HEK293 (cell line): ENCODE data around the gene MRPL34.

ENCODE experiments used
- EGR2 ChIP-seq: fragments of 450-650 bp; formaldehyde crosslinking; IDR thresholded peaks from 2 replicates; pipeline ENCODE4 v1.5.1; 2016; ENCODE audit warnings: low read depth, missing biosample characterization, missing genetic modification characterization
- GFI1B ChIP-seq: fragments of 450-650 bp; formaldehyde crosslinking; IDR thresholded peaks from 2 replicates; pipeline ENCODE4 v1.5.1; 2016; ENCODE audit warnings: missing biosample characterization, missing genetic modification characterization
- HOXD13 ChIP-seq: sonication (generic); formaldehyde crosslinking; IDR thresholded peaks from 2 replicates; pipeline ENCODE4 v1.8.0; 2022; ENCODE audit warnings: missing genetic modification reagents, borderline replicate concordance
- SETDB1 ChIP-seq: IDR thresholded peaks from one replicate; pipeline ENCODE4 v1.6.1; 2017; ENCODE audit warnings: mild to moderate bottlenecking, low read length, moderate library complexity, mixed read lengths; ENCODE audit not compliant: insufficient read length
- SP2 ChIP-seq: fragments of 450-650 bp; formaldehyde crosslinking; IDR thresholded peaks from 2 replicates; pipeline ENCODE4 v1.5.1; 2016; ENCODE audit warnings: missing biosample characterization, missing genetic modification characterization
- ZBTB20 ChIP-seq: fragments of 450-650 bp; formaldehyde crosslinking; IDR thresholded peaks from 2 replicates; pipeline ENCODE4 v1.5.1; 2016; ENCODE audit warnings: missing biosample characterization, missing genetic modification characterization
- ZNF121 ChIP-seq: fragments of 450-650 bp; formaldehyde crosslinking; IDR thresholded peaks from 2 replicates; pipeline ENCODE4 v1.5.1; 2016; ENCODE audit warnings: missing biosample characterization, missing genetic modification characterization
- ZNF133 ChIP-seq: fragments of 450-650 bp; formaldehyde crosslinking; IDR thresholded peaks from 2 replicates; pipeline ENCODE4 v1.5.1; 2016; ENCODE audit warnings: missing biosample characterization, missing genetic modification characterization
- ZNF138 ChIP-seq: fragments of 450-650 bp; formaldehyde crosslinking; IDR thresholded peaks from 2 replicates; pipeline ENCODE4 v1.5.1; 2016; ENCODE audit warnings: missing biosample characterization, missing genetic modification characterization, borderline replicate concordance
- ZNF223 ChIP-seq: fragments of 450-650 bp; formaldehyde crosslinking; IDR thresholded peaks from 2 replicates; pipeline ENCODE4 v1.5.1; 2016; ENCODE audit warnings: missing biosample characterization, missing genetic modification characterization
- ZNF23 ChIP-seq: fragments of 450-650 bp; formaldehyde crosslinking; IDR thresholded peaks from 2 replicates; pipeline ENCODE4 v1.5.1; 2016; ENCODE audit warnings: missing biosample characterization, missing genetic modification characterization, borderline replicate concordance
- ZNF266 ChIP-seq: fragments of 450-650 bp; formaldehyde crosslinking; IDR thresholded peaks from 2 replicates; pipeline ENCODE4 v1.5.1; 2016; ENCODE audit warnings: missing biosample characterization, missing genetic modification characterization, low read depth
- ZNF292 ChIP-seq: fragments of 450-650 bp; formaldehyde crosslinking; IDR thresholded peaks from 2 replicates; pipeline ENCODE4 v1.5.1; 2016; ENCODE audit warnings: low read depth, missing biosample characterization, missing genetic modification characterization, borderline replicate concordance
- ZNF324 ChIP-seq: fragments of 450-650 bp; formaldehyde crosslinking; IDR thresholded peaks from 2 replicates; pipeline ENCODE4 v1.5.1; 2016; ENCODE audit warnings: missing biosample characterization, missing genetic modification characterization
- ZNF366 ChIP-seq: fragments of 450-650 bp; formaldehyde crosslinking; conservative IDR thresholded peaks from 2 replicates; pipeline ENCODE4 v1.5.1; 2016; ENCODE audit warnings: missing biosample characterization, missing genetic modification characterization
- ZNF37A ChIP-seq: fragments of 450-650 bp; IDR thresholded peaks from 2 replicates; pipeline ENCODE4 v1.5.1; 2018; ENCODE audit warnings: missing biosample characterization, missing genetic modification characterization
- ZNF391 ChIP-seq: fragments of 450-650 bp; formaldehyde crosslinking; IDR thresholded peaks from 2 replicates; pipeline ENCODE4 v1.5.1; 2016; ENCODE audit warnings: low read depth, missing biosample characterization, missing genetic modification characterization, borderline replicate concordance
- ZNF416 ChIP-seq: fragments of 450-650 bp; formaldehyde crosslinking; IDR thresholded peaks from 2 replicates; pipeline ENCODE4 v1.5.1; 2016; ENCODE audit warnings: missing biosample characterization, missing genetic modification characterization
- ZNF423 ChIP-seq: fragments of 450-650 bp; formaldehyde crosslinking; IDR thresholded peaks from 2 replicates; pipeline ENCODE4 v1.5.1; 2016; ENCODE audit warnings: missing biosample characterization, missing genetic modification characterization
- ZNF544 ChIP-seq: fragments of 450-650 bp; formaldehyde crosslinking; IDR thresholded peaks from 2 replicates; pipeline ENCODE4 v1.5.0; 2017; ENCODE audit warnings: missing biosample characterization, missing genetic modification characterization
- ZNF571 ChIP-seq: fragments of 450-650 bp; formaldehyde crosslinking; IDR thresholded peaks from 2 replicates; pipeline ENCODE4 v1.5.0; 2017; ENCODE audit warnings: missing biosample characterization, missing genetic modification characterization
- ZNF624 ChIP-seq: fragments of 450-650 bp; formaldehyde crosslinking; IDR thresholded peaks from 2 replicates; pipeline ENCODE4 v1.5.1; 2017; ENCODE audit warnings: missing biosample characterization, missing genetic modification characterization
- ZNF76 ChIP-seq: fragments of 450-650 bp; formaldehyde crosslinking; IDR thresholded peaks from 2 replicates; pipeline ENCODE4; 2016; ENCODE audit warnings: low read depth, missing biosample characterization, missing genetic modification characterization, borderline replicate concordance
- ZNF776 ChIP-seq: fragments of 450-650 bp; formaldehyde crosslinking; IDR thresholded peaks from 2 replicates; pipeline ENCODE4 v1.5.0; 2017; ENCODE audit warnings: missing biosample characterization, missing genetic modification characterization, borderline replicate concordance
- TF ChIP-seq, protein P1 (sequence below): fragments of 450-650 bp; formaldehyde crosslinking; IDR thresholded peaks from 2 replicates; pipeline ENCODE4 v1.5.1; 2016; ENCODE audit warnings: missing biosample characterization, missing genetic modification characterization
- TF ChIP-seq, protein P2 (sequence below): fragments of 450-650 bp; formaldehyde crosslinking; IDR thresholded peaks from 2 replicates; pipeline ENCODE4 v1.5.1; 2017; ENCODE audit warnings: missing biosample characterization, missing genetic modification characterization
- TF ChIP-seq, protein P3 (sequence below): fragments of 450-650 bp; formaldehyde crosslinking; IDR thresholded peaks from 2 replicates; pipeline ENCODE4 v1.5.1; 2016; ENCODE audit warnings: missing biosample characterization, missing genetic modification characterization
- TF ChIP-seq, protein P4 (sequence below): fragments of 450-650 bp; formaldehyde crosslinking; IDR thresholded peaks from 2 replicates; pipeline ENCODE4 v1.5.1; 2016; ENCODE audit warnings: missing biosample characterization, missing genetic modification characterization
- TF ChIP-seq, protein P5 (sequence below): sonication (generic); formaldehyde crosslinking; IDR thresholded peaks from 2 replicates; pipeline ENCODE4 v1.8.1; 2022; ENCODE audit warnings: mild to moderate bottlenecking, moderate library complexity, missing genetic modification reagents
- TF ChIP-seq, protein P6 (sequence below): fragments of 450-650 bp; formaldehyde crosslinking; IDR thresholded peaks from 2 replicates; pipeline ENCODE4; 2016; ENCODE audit warnings: missing biosample characterization, missing genetic modification characterization

Gene MRPL34

DNA sequence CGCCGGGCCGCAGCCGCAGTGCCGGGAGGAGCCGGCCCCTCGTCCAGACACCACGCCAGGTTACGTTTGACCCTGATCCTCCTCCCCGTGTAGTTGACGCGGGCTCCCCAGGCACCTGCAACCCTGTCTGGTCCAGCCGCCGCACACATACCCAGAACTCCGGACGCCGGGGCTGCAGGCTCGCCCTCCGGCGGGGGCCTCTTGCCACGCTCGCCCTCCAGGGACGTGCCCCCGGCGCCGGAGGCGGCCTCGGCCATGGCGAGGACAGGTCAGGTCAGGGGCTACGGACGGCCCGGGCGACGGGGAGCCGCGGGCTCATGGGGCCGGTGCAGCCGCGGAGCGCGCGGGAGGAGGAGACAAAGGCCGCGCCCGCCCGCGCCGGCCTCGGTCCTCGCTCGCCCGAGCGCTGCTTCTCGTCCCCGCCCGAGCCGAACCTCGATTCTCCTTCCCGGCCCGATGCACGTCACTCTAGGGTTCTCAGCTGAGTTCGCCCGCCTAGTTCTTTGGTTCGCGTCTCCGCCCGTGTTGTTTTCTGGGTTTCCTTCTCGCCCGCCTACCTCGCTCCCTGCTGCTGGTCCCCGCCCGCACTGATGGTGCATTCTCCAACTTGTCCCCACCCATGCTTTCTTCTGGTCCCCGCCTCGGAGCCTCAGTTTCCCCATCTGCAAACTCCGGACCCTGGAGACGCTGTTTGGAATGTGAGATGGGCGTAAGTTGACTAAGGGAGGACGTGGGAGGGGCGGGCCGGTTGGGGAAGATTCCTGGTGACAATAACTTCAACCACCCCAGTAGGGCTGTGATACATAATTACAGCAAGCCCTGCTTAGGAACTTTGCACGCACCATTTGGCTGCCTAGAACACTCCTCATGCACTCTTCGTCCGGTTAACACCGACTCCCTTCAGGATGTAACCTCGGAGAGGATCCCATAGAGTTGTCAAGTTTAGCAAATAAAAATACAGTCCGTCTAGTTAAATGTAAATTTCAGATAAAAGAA is 29.0 kb downstream of the MRPL34 start, which contains the start of gene ANO8 (continued):
- TF ChIP-seq ZNF416 (tag by site-specific recombination) (peak; percentile 89), SETDB1 (no peak), ZNF391 (tag by site-specific recombination) (peak; percentile 99), ZNF776 (peak; percentile 86; the same call in 1 of the 2 replicates), ZNF423 (no peak), ZNF223 (tag by site-specific recombination) (peak; percentile 87; the same call in 1 of the 2 replicates), ZNF544 (tag by site-specific recombination) (no peak), GFI1B (tag by site-specific recombination) (no peak; the same call in 1 of the 2 replicates), EGR2 (tag by site-specific recombination) (peak; percentile 90), ZNF324 (tag by site-specific recombination) (peak; percentile 99), ZNF133 (tag by site-specific recombination) (peak; percentile 43), ZBTB20 (tag by site-specific recombination) (peak; percentile 76), ZNF292 (tag by site-specific recombination) (no peak), ZNF266 (no peak), ZNF23 (tag by site-specific recombination) (peak; percentile 75; the same call in 1 of the 2 replicates), ZNF366 (tag by site-specific recombination) (peak; percentile 80), ZNF121 (tag by site-specific recombination) (peak; percentile 48; the same call in 1 of the 2 replicates), HOXD13 (CRISPR knock-in tag) (no peak), ZNF571 (tag by site-specific recombination) (no peak), ZNF37A (peak; percentile 67), ZNF138 (tag by site-specific recombination) (no peak), SP2 (tag by site-specific recombination) (peak; percentile 87), ZNF624 (no peak; the same call in 1 of the 2 replicates), ZNF76 (peak; percentile 87)
- TF ChIP-seq, protein P1, sequence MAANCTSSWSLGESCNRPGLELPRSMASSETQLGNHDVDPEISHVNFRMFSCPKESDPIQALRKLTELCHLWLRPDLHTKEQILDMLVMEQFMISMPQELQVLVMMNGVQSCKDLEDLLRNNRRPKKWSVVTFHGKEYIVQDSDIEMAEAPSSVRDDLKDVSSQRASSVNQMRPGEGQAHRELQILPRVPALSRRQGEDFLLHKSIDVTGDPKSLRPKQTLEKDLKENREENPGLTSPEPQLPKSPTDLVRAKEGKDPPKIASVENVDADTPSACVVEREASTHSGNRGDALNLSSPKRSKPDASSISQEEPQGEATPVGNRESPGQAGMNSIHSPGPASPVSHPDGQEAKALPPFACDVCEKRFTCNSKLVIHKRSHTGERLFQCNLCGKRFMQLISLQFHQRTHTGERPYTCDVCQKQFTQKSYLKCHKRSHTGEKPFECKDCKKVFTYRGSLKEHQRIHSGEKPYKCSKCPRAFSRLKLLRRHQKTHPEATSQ (tag by site-specific recombination), result peak; percentile 99
- TF ChIP-seq, protein P2, sequence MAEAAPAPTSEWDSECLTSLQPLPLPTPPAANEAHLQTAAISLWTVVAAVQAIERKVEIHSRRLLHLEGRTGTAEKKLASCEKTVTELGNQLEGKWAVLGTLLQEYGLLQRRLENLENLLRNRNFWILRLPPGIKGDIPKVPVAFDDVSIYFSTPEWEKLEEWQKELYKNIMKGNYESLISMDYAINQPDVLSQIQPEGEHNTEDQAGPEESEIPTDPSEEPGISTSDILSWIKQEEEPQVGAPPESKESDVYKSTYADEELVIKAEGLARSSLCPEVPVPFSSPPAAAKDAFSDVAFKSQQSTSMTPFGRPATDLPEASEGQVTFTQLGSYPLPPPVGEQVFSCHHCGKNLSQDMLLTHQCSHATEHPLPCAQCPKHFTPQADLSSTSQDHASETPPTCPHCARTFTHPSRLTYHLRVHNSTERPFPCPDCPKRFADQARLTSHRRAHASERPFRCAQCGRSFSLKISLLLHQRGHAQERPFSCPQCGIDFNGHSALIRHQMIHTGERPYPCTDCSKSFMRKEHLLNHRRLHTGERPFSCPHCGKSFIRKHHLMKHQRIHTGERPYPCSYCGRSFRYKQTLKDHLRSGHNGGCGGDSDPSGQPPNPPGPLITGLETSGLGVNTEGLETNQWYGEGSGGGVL (tag by site-specific recombination), result peak; percentile 90
- TF ChIP-seq, protein P3, sequence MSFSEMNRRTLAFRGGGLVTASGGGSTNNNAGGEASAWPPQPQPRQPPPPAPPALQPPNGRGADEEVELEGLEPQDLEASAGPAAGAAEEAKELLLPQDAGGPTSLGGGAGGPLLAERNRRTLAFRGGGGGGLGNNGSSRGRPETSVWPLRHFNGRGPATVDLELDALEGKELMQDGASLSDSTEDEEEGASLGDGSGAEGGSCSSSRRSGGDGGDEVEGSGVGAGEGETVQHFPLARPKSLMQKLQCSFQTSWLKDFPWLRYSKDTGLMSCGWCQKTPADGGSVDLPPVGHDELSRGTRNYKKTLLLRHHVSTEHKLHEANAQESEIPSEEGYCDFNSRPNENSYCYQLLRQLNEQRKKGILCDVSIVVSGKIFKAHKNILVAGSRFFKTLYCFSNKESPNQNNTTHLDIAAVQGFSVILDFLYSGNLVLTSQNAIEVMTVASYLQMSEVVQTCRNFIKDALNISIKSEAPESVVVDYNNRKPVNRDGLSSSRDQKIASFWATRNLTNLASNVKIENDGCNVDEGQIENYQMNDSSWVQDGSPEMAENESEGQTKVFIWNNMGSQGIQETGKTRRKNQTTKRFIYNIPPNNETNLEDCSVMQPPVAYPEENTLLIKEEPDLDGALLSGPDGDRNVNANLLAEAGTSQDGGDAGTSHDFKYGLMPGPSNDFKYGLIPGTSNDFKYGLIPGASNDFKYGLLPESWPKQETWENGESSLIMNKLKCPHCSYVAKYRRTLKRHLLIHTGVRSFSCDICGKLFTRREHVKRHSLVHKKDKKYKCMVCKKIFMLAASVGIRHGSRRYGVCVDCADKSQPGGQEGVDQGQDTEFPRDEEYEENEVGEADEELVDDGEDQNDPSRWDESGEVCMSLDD (tag by site-specific recombination), result peak; percentile 100
- TF ChIP-seq, protein P4, sequence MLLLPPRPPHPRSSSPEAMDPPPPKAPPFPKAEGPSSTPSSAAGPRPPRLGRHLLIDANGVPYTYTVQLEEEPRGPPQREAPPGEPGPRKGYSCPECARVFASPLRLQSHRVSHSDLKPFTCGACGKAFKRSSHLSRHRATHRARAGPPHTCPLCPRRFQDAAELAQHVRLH (tag by site-specific recombination), result peak; percentile 96
- TF ChIP-seq, protein P5, sequence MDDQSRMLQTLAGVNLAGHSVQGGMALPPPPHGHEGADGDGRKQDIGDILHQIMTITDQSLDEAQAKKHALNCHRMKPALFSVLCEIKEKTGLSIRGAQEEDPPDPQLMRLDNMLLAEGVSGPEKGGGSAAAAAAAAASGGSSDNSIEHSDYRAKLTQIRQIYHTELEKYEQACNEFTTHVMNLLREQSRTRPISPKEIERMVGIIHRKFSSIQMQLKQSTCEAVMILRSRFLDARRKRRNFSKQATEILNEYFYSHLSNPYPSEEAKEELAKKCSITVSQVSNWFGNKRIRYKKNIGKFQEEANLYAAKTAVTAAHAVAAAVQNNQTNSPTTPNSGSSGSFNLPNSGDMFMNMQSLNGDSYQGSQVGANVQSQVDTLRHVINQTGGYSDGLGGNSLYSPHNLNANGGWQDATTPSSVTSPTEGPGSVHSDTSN (CRISPR knock-in tag), result peak; percentile 92
- TF ChIP-seq, protein P6, sequence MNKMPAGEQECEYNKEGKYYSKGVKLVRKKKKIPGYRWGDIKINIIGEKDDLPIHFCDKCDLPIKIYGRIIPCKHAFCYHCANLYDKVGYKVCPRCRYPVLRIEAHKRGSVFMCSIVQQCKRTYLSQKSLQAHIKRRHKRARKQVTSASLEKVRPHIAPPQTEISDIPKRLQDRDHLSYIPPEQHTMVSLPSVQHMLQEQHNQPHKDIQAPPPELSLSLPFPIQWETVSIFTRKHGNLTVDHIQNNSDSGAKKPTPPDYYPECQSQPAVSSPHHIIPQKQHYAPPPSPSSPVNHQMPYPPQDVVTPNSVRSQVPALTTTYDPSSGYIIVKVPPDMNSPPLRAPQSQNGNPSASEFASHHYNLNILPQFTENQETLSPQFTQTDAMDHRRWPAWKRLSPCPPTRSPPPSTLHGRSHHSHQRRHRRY (tag by site-specific recombination), result no peak
